Fibroblast of villous mesenchyme (primary cell): ENCODE data around the gene CA5A. TPM values are rescaled to one million over a fixed set of nuclear protein-coding genes. Genes with fewer than 3 reads are reported as not detected.

Source experiments
- DNase-seq: peaks from one replicate; pipeline ENCODE4 v3.0.0-alpha.2; 2010; ENCODE audit warnings: low read depth
- H3K4me3 ChIP-seq: 2 replicates; pipeline ENCODE4 v1.5.1; 2011; ENCODE audit warnings: low read depth, mild to moderate bottlenecking, low read length
- total RNA-seq: library from RNA; depleted of rRNA; stranded (reverse); fragments of >200 nt; gene quantifications from 2 replicates; pipeline ENCODE4 v1.2.3, GENCODE V29; 2012
- TF ChIP-seq, protein P1 (sequence below): IDR thresholded peaks from 2 replicates; pipeline ENCODE4 v1.5.1; 2012; ENCODE audit warnings: low read depth, mild to moderate bottlenecking, low read length; ENCODE audit not compliant: insufficient read depth

The CA5A gene
- total RNA-seq, 1 donor = not detected

GRCh38 chr16:87961623-87962022 lies 25.3 kb upstream of the CA5A start:
- H3K4me3 ChIP-seq = no peak overlapping the region
- TF ChIP-seq, protein P1, sequence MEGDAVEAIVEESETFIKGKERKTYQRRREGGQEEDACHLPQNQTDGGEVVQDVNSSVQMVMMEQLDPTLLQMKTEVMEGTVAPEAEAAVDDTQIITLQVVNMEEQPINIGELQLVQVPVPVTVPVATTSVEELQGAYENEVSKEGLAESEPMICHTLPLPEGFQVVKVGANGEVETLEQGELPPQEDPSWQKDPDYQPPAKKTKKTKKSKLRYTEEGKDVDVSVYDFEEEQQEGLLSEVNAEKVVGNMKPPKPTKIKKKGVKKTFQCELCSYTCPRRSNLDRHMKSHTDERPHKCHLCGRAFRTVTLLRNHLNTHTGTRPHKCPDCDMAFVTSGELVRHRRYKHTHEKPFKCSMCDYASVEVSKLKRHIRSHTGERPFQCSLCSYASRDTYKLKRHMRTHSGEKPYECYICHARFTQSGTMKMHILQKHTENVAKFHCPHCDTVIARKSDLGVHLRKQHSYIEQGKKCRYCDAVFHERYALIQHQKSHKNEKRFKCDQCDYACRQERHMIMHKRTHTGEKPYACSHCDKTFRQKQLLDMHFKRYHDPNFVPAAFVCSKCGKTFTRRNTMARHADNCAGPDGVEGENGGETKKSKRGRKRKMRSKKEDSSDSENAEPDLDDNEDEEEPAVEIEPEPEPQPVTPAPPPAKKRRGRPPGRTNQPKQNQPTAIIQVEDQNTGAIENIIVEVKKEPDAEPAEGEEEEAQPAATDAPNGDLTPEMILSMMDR = no peak
- no peak for DNase-seq

GRCh38 chr16:87960852-87961251 lies 24.5 kb upstream of the CA5A start:
- no peak overlapping the region for H3K4me3 ChIP-seq
- DNase-seq = no peak
- TF ChIP-seq, protein P1 = no peak

DNA sequence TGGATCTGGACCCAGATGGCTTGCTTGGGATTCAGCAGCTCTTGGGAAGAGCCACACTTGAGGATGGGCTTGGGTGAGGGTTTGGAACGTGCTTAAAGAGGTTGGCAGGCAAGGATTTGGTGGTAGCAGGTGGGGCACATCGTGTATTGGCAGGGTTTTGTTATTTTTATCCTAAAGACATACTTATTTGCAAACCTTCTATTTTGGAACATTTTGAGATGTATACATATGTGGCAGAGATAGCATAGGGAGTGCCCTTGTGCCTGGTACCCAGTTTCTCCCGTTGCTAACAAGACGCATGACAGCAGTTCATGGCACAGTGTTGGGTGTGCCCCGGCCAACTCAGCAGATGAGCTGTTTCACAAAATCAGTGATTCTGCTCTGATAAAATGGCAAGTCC lies 24.0 kb upstream of the CA5A start:
- DNase-seq = no peak
- H3K4me3 ChIP-seq = no peak overlapping the region
- TF ChIP-seq, protein P1 = no peak

GRCh38 chr16:87959391-87959990 lies 23.2 kb upstream of the CA5A start:
- TF ChIP-seq, protein P1 = no peak
- H3K4me3 ChIP-seq = no peak overlapping the region
- DNase-seq = no peak

GRCh38 chr16:87958632-87959031 lies 22.3 kb upstream of the CA5A start:
- DNase-seq = no peak
- TF ChIP-seq, protein P1 = no peak
- H3K4me3 ChIP-seq = no peak overlapping the region

GRCh38 chr16:87957296-87958094 lies 21.2 kb upstream of the CA5A start:
- no peak for DNase-seq
- H3K4me3 ChIP-seq = no peak overlapping the region
- TF ChIP-seq, protein P1 = no peak
